SK-N-SH (cell line): Measurements from ENCODE around the gene NAV2. TPM values are rescaled to one million over a fixed set of nuclear protein-coding genes. Genes with fewer than 3 reads are reported as not detected.

ENCODE experiments used
- CTCF ChIA-PET: fragments of 300-600, 350-600 bp; formaldehyde crosslinking; extraction: SDS; loops from one replicate; lab custom pipeline; 2021; lab: Yijun Ruan, JAX
- POLR2A ChIA-PET: fragments of 350-600 bp; sonication (Branson Sonifier 250); formaldehyde crosslinking; extraction: SDS; loops from one replicate; lab custom pipeline; 2020; ENCODE audit warnings: antibody characterized with exemption, inconsistent platforms; lab: Yijun Ruan, JAX
- DNase-seq: peaks from one replicate; pipeline ENCODE4 v3.0.0; 2012
- H2AFZ ChIP-seq: fragments of 200-600 bp; sonication (generic); 2 replicates; pipeline ENCODE4 v1.8.1; 2016; ENCODE audit warnings: antibody characterized with exemption, mild to moderate bottlenecking, low read depth
- H3F3A ChIP-seq: fragments of 200-600 bp; sonication (generic); replicated peaks from 2 replicates; pipeline ENCODE3; 2016; ENCODE audit warnings: antibody characterized with exemption, mild to moderate bottlenecking; ENCODE audit not compliant: insufficient read depth
- H3K27ac ChIP-seq, 2 experiments: fragments of 200-500 bp in 1 of 2; fragments of 200-600 bp in 1 of 2; sonication (Bioruptor generic) in 1 of 2; sonication (generic), shearing (Covaris generic) in 1 of 2; 2 replicates each; pipeline versions ENCODE4 v1.5.1 to v1.6.1; 2014 to 2016; ENCODE audit warnings: low read depth in 2 of 2, inconsistent platforms in 1 of 2, low read length in 1 of 2, mild to moderate bottlenecking in 1 of 2, mixed read lengths in 1 of 2
- H3K27me3 ChIP-seq: fragments of 200-600 bp; sonication (generic), shearing (Covaris generic); 2 replicates; pipeline ENCODE4 v1.6.1; 2016; ENCODE audit warnings: mixed run types; ENCODE audit not compliant: insufficient read depth
- H3K36me3 ChIP-seq, 2 experiments: fragments of 200-500 bp in 1 of 2; fragments of 200-600 bp in 1 of 2; sonication (Bioruptor generic) in 1 of 2; sonication (generic) in 1 of 2; replicated peaks in 1 of 2; 2 replicates each; pipeline versions ENCODE3 to v1.5.1; 2014 to 2016; ENCODE audit warnings: low read length in 1 of 2, mild to moderate bottlenecking in 1 of 2; ENCODE audit not compliant: insufficient read depth in 2 of 2, control insufficient read depth in 1 of 2
- H3K4me1 ChIP-seq, 2 experiments: fragments of 200-500 bp in 1 of 2; fragments of 200-600 bp in 1 of 2; sonication (Bioruptor generic) in 1 of 2; sonication (generic), shearing (Covaris generic) in 1 of 2; 2 replicates each; pipeline versions ENCODE4 v1.5.1 to v1.6.1; 2014 to 2016; ENCODE audit warnings: low read depth in 1 of 2, low read length in 1 of 2, mixed run types in 1 of 2; ENCODE audit not compliant: insufficient read depth in 2 of 2, control insufficient read depth in 1 of 2
- H3K4me2 ChIP-seq: fragments of 200-600 bp; sonication (generic), shearing (Covaris generic); 2 replicates; pipeline ENCODE4 v1.6.1; 2017; ENCODE audit warnings: mixed run types
- H3K4me3 ChIP-seq, 2 experiments: fragments of 200-500 bp in 1 of 2; fragments of 200-600 bp in 1 of 2; sonication (Bioruptor generic) in 1 of 2; sonication (generic), shearing (Covaris generic) in 1 of 2; 2 replicates each; pipeline versions ENCODE4 v1.5.1 to v1.8.1; 2014 to 2016; ENCODE audit warnings: low read depth in 2 of 2, inconsistent platforms in 1 of 2, low read length in 1 of 2, mild to moderate bottlenecking in 1 of 2, mixed read lengths in 1 of 2, moderate library complexity in 1 of 2
- H3K79me2 ChIP-seq: fragments of 200-600 bp; sonication (generic); 2 replicates; pipeline ENCODE4 v1.8.1; 2017; ENCODE audit warnings: mild to moderate bottlenecking; ENCODE audit not compliant: insufficient read depth
- H3K9ac ChIP-seq: fragments of 200-600 bp; sonication (generic); 2 replicates; pipeline ENCODE4 v1.6.1; 2017; ENCODE audit warnings: mixed run types
- H3K9me2 ChIP-seq: fragments of 200-600 bp; sonication (generic); 2 replicates; pipeline ENCODE4 v1.6.1; 2017; ENCODE audit warnings: mixed run types
- H3K9me3 ChIP-seq: fragments of 200-600 bp; sonication (generic); 2 replicates; pipeline ENCODE4 v1.6.1; 2017; ENCODE audit warnings: mixed run types, mild to moderate bottlenecking, moderate library complexity
- H4K20me1 ChIP-seq: fragments of 200-600 bp; sonication (generic); 2 replicates; pipeline ENCODE4 v1.6.1; 2017; ENCODE audit warnings: mild to moderate bottlenecking, mixed run types; ENCODE audit not compliant: insufficient read depth
- CTCF ChIP-seq: fragments of 200-600 bp; sonication (generic); IDR thresholded peaks from 2 replicates; pipeline ENCODE4 v1.6.1; 2017; ENCODE audit warnings: antibody characterized with exemption, mild to moderate bottlenecking, moderate library complexity
- EP300 ChIP-seq, 2 experiments: IDR thresholded peaks; 2 replicates each; pipeline versions ENCODE4 v1.4.0 to v1.6.1; 2012; ENCODE audit warnings: borderline replicate concordance in 1 of 2, low read depth in 1 of 2, low read length in 1 of 2
- EZH2phosphoT487 ChIP-seq: fragments of 200-600 bp; sonication (generic); IDR thresholded peaks from 2 replicates; pipeline ENCODE4 v1.6.1; 2017; ENCODE audit warnings: low read depth, mixed run types, mild to moderate bottlenecking, antibody characterized with exemption, moderate library complexity, borderline replicate concordance
- FOSL2 ChIP-seq: IDR thresholded peaks from 2 replicates; pipeline ENCODE4 v1.4.0; 2012; ENCODE audit warnings: low read depth, mild to moderate bottlenecking, moderate library complexity, borderline replicate concordance
- FOXM1 ChIP-seq: IDR thresholded peaks from 2 replicates; pipeline ENCODE4 v1.4.0; 2012; ENCODE audit warnings: low read depth, mild to moderate bottlenecking
- GABPA ChIP-seq: IDR thresholded peaks from 2 replicates; pipeline ENCODE4 v1.4.0; 2012; ENCODE audit warnings: low read depth, mild to moderate bottlenecking
- IRF3 ChIP-seq: fragments of 150-350 bp; IDR thresholded peaks from 2 replicates; pipeline ENCODE4 v1.6.1; 2016; ENCODE audit warnings: mild to moderate bottlenecking, low read depth, low read length
- MXI1 ChIP-seq: IDR thresholded peaks from 2 replicates; pipeline ENCODE4 v1.6.1; 2012; ENCODE audit warnings: mild to moderate bottlenecking, low read depth, low read length, improper control_type of control experiment
- POLR2AphosphoS5 ChIP-seq: IDR thresholded peaks from 2 replicates; pipeline ENCODE4 v1.6.1; 2012; ENCODE audit warnings: low read depth, low read length
- RCOR1 ChIP-seq: fragments of 150-350 bp; IDR thresholded peaks from 2 replicates; pipeline ENCODE4 v1.6.1; 2017; ENCODE audit warnings: antibody characterized with exemption, low read length
- TAF1 ChIP-seq: IDR thresholded peaks from 2 replicates; pipeline ENCODE4 v1.6.1; 2012; ENCODE audit warnings: low read depth, mild to moderate bottlenecking, low read length, moderate library complexity, borderline replicate concordance
- TCF12 ChIP-seq: IDR thresholded peaks from 2 replicates; pipeline ENCODE4 v1.4.0; 2012
- TEAD4 ChIP-seq: IDR thresholded peaks from 2 replicates; pipeline ENCODE4 v1.4.0; 2012; ENCODE audit warnings: mild to moderate bottlenecking, borderline replicate concordance; ENCODE audit not compliant: insufficient read depth
- USF1 ChIP-seq: IDR thresholded peaks from 2 replicates; pipeline ENCODE4 v1.4.0; 2012; ENCODE audit warnings: low read depth, borderline replicate concordance
- USF2 ChIP-seq: fragments of 150-350 bp; IDR thresholded peaks from 2 replicates; pipeline ENCODE4 v1.6.1; 2017; ENCODE audit warnings: antibody characterized with exemption, low read length, low read depth, borderline replicate concordance
- WGBS: methylation state at CpG from one replicate; pipeline ENCODE4 v1.1.6; 2017; ENCODE audit warnings: low lambda C conversion rate; 5-methylcytosine and 5-hydroxymethylcytosine counted together
- polyA plus RNA-seq, 3 experiments: library from polyadenylated mRNA; depleted of rRNA; stranded (reverse); fragments of >200 nt; gene quantifications; 2 replicates each; pipeline ENCODE4 v1.2.3, GENCODE V29; 2012

Gene NAV2
- polyA plus RNA-seq, 1 of the 3 experiments (the other 2 are of a cell fraction): 26.2 TPM

- Histone ChIP-seq H4K20me1 (peaks cover 100% of the 10 kb centered on the region), H3K9me3 (no peaks in the 10 kb centered on the region), H3K9ac (no peak overlapping the region), H3K27me3 (no peaks in the 10 kb centered on the region), H3K4me1 (peaks cover 0 to 60% of the 10 kb centered on the region in 2 experiments; a peak in 2 of 4 replicates), H3K9me2 (no peaks in the 10 kb centered on the region), H3F3A (peaks cover 8% of the 10 kb centered on the region), H3K27ac (no peak overlapping the region), H3K79me2 (peaks cover 99% of the 10 kb centered on the region), H3K36me3 (peaks cover 10 to 15% of the 10 kb centered on the region in 2 experiments), H3K4me2 (no peak overlapping the region), H3K4me3 (no peak overlapping the region), H2AFZ (no peak overlapping the region)
- 84% methylated on average over 1 of the region's 1 CpG for WGBS
- no peak for DNase-seq
- ChIA-PET CTCF (no interaction called here), POLR2A (no interaction called here)
- no peak for TF ChIP-seq USF2
- TF ChIP-seq CTCF: no peak
- no peak for TF ChIP-seq MXI1
- no peak for TF ChIP-seq RCOR1
- TF ChIP-seq EZH2phosphoT487: no peak
- no peak for TF ChIP-seq FOSL2
- no peak for TF ChIP-seq TAF1
- TF ChIP-seq FOXM1: no peak
- TF ChIP-seq EP300 (IDR thresholded peaks at IDR 0.05; ENCODE audit: borderline replicate concordance in 1 of 2, low read depth in 1 of 2, low read length in 1 of 2): no peak
- no peak for TF ChIP-seq TCF12
- no peak for TF ChIP-seq USF1
- TF ChIP-seq TEAD4: no peak
- no peak for TF ChIP-seq GABPA
- TF ChIP-seq IRF3: no peak
- TF ChIP-seq POLR2AphosphoS5: no peak
Observed at GRCh38 chr11:19769820-19770219, 57.2 kb downstream of the NAV2 start.
